Measurements from ENCODE around the gene STARD13.
"Not testable (repeated sequence)": the region's sequence is repeated elsewhere in the genome, so short reads cannot be mapped to it uniquely, and the experiment has no call there.

The STARD13 gene

GRCh38 chr13:33251131-33251661 lies 34.4 kb downstream of the STARD13 start:
- DNase-seq: peak; percentile 94

GRCh38 chr13:33250609-33251008 lies 34.9 kb downstream of the STARD13 start:
- no peak for DNase-seq

- no peak for DNase-seq
These were observed 35.7 kb downstream of the STARD13 start for GRCh38 chr13:33249894-33250293.

- DNase-seq: peak; percentile 53
These were observed 36.5 kb downstream of the STARD13 start for GRCh38 chr13:33249066-33249465.

GRCh38 chr13:33245505-33246158 lies 39.9 kb downstream of the STARD13 start:
- DNase-seq: no peak

- no peak for DNase-seq
These were observed 40.7 kb downstream of the STARD13 start for GRCh38 chr13:33244907-33245287.

- DNase-seq: no peak
These were observed 41.2 kb downstream of the STARD13 start for GRCh38 chr13:33244210-33244906.

- no peak for DNase-seq
These were observed 42.5 kb downstream of the STARD13 start for GRCh38 chr13:33242984-33243617.

- DNase-seq: not testable (repeated sequence)
These were observed 43.2 kb downstream of the STARD13 start for GRCh38 chr13:33242372-33242771.

GRCh38 chr13:33236021-33236420 lies 49.5 kb downstream of the STARD13 start:
- peak; percentile 91 for DNase-seq

- no peak for DNase-seq
These were observed 50.0 kb downstream of the STARD13 start for GRCh38 chr13:33235564-33235963.

GRCh38 chr13:33235078-33235477 lies 50.5 kb downstream of the STARD13 start:
- peak; percentile 81 for DNase-seq

- no peak for DNase-seq
These were observed 52.0 kb downstream of the STARD13 start for GRCh38 chr13:33233547-33233946.

GRCh38 chr13:33232883-33233282 lies 52.7 kb downstream of the STARD13 start:
- no peak for DNase-seq

GRCh38 chr13:33231339-33231738 lies 54.2 kb downstream of the STARD13 start:
- no peak for DNase-seq

GRCh38 chr13:33230178-33230881 lies 55.2 kb downstream of the STARD13 start:
- DNase-seq: no peak

- DNase-seq: no peak
These were observed 55.9 kb downstream of the STARD13 start for GRCh38 chr13:33229446-33230177.

GRCh38 chr13:33228648-33229445 lies 56.7 kb downstream of the STARD13 start:
- DNase-seq: peak; percentile 94

GRCh38 chr13:33227927-33228647 lies 57.5 kb downstream of the STARD13 start:
- DNase-seq: no peak

GRCh38 chr13:33224686-33225085 lies 60.9 kb downstream of the STARD13 start:
- peak; percentile 62 for DNase-seq

- DNase-seq: no peak
These were observed 61.4 kb downstream of the STARD13 start for GRCh38 chr13:33224191-33224590.

Data from fibroblast of skin of scalp (primary cell).